Tibial nerve (tissue), 3 donors: ENCODE data around the gene CTPS2.

Source experiments
- CTCF ChIP-seq, 5 experiments: fragments of 200-600 bp in 3 of 5; fragments of 450-650 bp in 2 of 5; sonication (generic) in 3 of 5; IDR thresholded peaks; one replicate each; pipeline ENCODE4 v1.5.1; 2016 to 2019; ENCODE audit warnings: antibody characterized with exemption in 5 of 5, mild to moderate bottlenecking in 3 of 5, moderate library complexity in 2 of 5
- POLR2A ChIP-seq, 2 donors: fragments of 450-650 bp; IDR thresholded peaks; one replicate each; pipeline ENCODE4 v1.6.1; 2017; ENCODE audit warnings: antibody characterized with exemption in 2 of 2, mild to moderate bottlenecking in 2 of 2, moderate library complexity in 2 of 2

DNA sequence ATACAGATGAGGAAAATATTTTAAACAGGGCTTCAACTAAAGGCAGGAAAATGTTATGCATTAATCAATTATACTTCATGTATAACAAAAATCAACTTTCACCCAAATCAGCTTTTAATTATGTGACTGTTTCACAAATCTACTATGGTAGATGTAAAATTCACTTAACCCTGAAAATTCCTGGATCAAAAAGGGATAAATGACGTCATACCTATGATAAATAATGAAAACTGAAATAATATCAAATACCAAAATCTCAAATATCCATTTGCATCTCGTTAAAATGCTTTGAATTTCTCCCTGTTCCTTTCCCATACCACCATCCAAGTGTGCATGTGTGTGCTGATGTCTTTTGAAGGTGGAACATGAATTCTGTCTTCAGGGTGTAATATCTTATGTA, 51.0 kb downstream of the CTPS2 start:
- TF ChIP-seq CTCF (IDR thresholded peaks at IDR 0.05) (no peak), POLR2A (IDR thresholded peaks at IDR 0.05) (no peak)
